Natural killer cell (primary cell): ENCODE data around the gene OXLD1. TPM values are rescaled to one million over a fixed set of nuclear protein-coding genes. Genes with fewer than 3 reads are reported as not detected.

ENCODE experiments used
- ATAC-seq, 3 donors: fragments of 150-1000 bp in 2 of 3; fragments of 200-7000 bp in 1 of 3; cut with Tn5 transposase; 1 replicate in 1 of 3; 2 replicates in 2 of 3; pipeline ENCODE4 v1.10.0; 2021; ENCODE audit warnings: mild to moderate bottlenecking in 2 of 3, moderate library complexity in 2 of 3
- DNase-seq, 2 donors: peaks; one replicate each; pipeline versions ENCODE4 v3.0.0 to v3.0.0-alpha.2; 2013 to 2021; ENCODE audit warnings: mixed read lengths in 1 of 2
- H3K27ac ChIP-seq: one replicate; pipeline ENCODE4 v1.5.1; 2013; ENCODE audit warnings: mild to moderate bottlenecking, low read length
- H3K27me3 ChIP-seq: one replicate; pipeline ENCODE4 v1.6.1; 2013; ENCODE audit warnings: low read length; ENCODE audit not compliant: control insufficient read depth, insufficient read depth
- H3K36me3 ChIP-seq: one replicate; pipeline ENCODE4 v1.6.1; 2013; ENCODE audit warnings: low read length; ENCODE audit not compliant: control insufficient read depth, insufficient read depth
- H3K4me1 ChIP-seq: one replicate; pipeline ENCODE4 v1.6.1; 2013; ENCODE audit warnings: low read length; ENCODE audit not compliant: control insufficient read depth, insufficient read depth
- H3K4me3 ChIP-seq: one replicate; pipeline ENCODE4 v1.5.1; 2013; ENCODE audit warnings: low read length
- H3K9me3 ChIP-seq: one replicate; pipeline ENCODE4 v1.6.1; 2013; ENCODE audit warnings: low read length; ENCODE audit not compliant: control insufficient read depth, insufficient read depth
- H3K27ac Mint-ChIP-seq, 2 donors: one replicate each; pipeline ENCODE4 v1.8.0; 2022; ENCODE audit warnings: mild to moderate bottlenecking in 2 of 2, mixed read lengths in 2 of 2, moderate library complexity in 1 of 2
- H3K27me3 Mint-ChIP-seq, 2 donors: one replicate each; pipeline ENCODE4 v1.8.0; 2022; ENCODE audit warnings: low read depth in 2 of 2, mixed read lengths in 2 of 2
- H3K36me3 Mint-ChIP-seq: one replicate; pipeline ENCODE4 v1.8.0; 2022; ENCODE audit warnings: mixed read lengths
- H3K4me1 Mint-ChIP-seq, 2 donors: one replicate each; pipeline ENCODE4 v1.8.0; 2022; ENCODE audit warnings: mixed read lengths in 2 of 2
- H3K4me3 Mint-ChIP-seq: one replicate; pipeline ENCODE4 v1.8.0; 2022; ENCODE audit warnings: mild to moderate bottlenecking, moderate library complexity, mixed read lengths
- H3K9me3 Mint-ChIP-seq, 2 donors: one replicate each; pipeline ENCODE4 v1.8.0; 2022; ENCODE audit warnings: mixed read lengths in 2 of 2
- CTCF ChIP-seq: fragments of 200-600 bp; IDR thresholded peaks from one replicate; pipeline ENCODE4 v1.8.0; 2022; ENCODE audit warnings: antibody characterized with exemption
- WGBS: methylation state at CpG from one replicate; pipeline ENCODE4 v1.1.7; 2013; ENCODE audit warnings: missing lambda C conversion rate; ENCODE audit not compliant: insufficient coverage; 5-methylcytosine and 5-hydroxymethylcytosine counted together
- intact Hi-C: fragments of 100-400 bp; cut with micrococcal nuclease; formaldehyde crosslinking; loops from one replicate; pipeline ENCODE4 v1.14.2; 2022
- total RNA-seq, 4 donors: library from RNA; stranded (reverse); fragments of 120-200 nt in 1 of 4; gene quantifications; one replicate each; pipeline versions ENCODE4 v1.2.3 to v1.2.4, GENCODE V29; 2013 to 2022

The OXLD1 gene
- total RNA-seq, 3 donors from 2014 or later (not counting 1 experiment from before 2014, with no cell fraction given): 29.9 to 35.0 (median 32.4) TPM

- Mint-ChIP-seq H3K27ac (no peak overlapping the region), H3K4me3 (no peak overlapping the region), H3K27me3 (no peaks in the 10 kb centered on the region), H3K9me3 (no peaks in the 10 kb centered on the region), H3K4me1 (no peaks in the 10 kb centered on the region), H3K36me3 (no peaks in the 10 kb centered on the region)
- H3K27ac ChIP-seq: no peak overlapping the region
- H3K27me3 ChIP-seq: no peaks in the 10 kb centered on the region
- H3K4me3 ChIP-seq: no peak overlapping the region
- DNase-seq: no peak
- no peaks in the 10 kb centered on the region for H3K9me3 ChIP-seq
- 89% methylated on average over 17 of the region's 17 CpGs for WGBS
- H3K36me3 ChIP-seq: no peaks in the 10 kb centered on the region
- intact Hi-C loops: no loop called here
- ATAC-seq: no peak
- TF ChIP-seq CTCF: no peak
- peaks cover 6% of the 10 kb centered on the region for H3K4me1 ChIP-seq
Measured at GRCh38 chr17:81641825-81642489, 24.4 kb downstream of the OXLD1 start.

GRCh38 chr17:81640011-81640410 lies 26.4 kb downstream of the OXLD1 start:
- H3K27me3 ChIP-seq: no peaks in the 10 kb centered on the region
- no peaks in the 10 kb centered on the region for H3K27me3 Mint-ChIP-seq

GRCh38 chr17:81638683-81639082 lies 27.7 kb downstream of the OXLD1 start:
- WGBS: 90% methylated on average over 3 of the region's 4 CpGs
- no peak overlapping the region for H3K27ac Mint-ChIP-seq

More at GRCh38 chr17:81640011-81640410, 26.4 kb downstream of the OXLD1 start:
- Mint-ChIP-seq H3K4me3 (no peak overlapping the region), H3K9me3 (no peaks in the 10 kb centered on the region), H3K36me3 (no peaks in the 10 kb centered on the region), H3K27ac (no peak overlapping the region), H3K4me1 (peaks cover 9 to 12% of the 10 kb centered on the region in 2 donors)
- no peak overlapping the region for H3K4me3 ChIP-seq
- no peaks in the 10 kb centered on the region for H3K36me3 ChIP-seq
- H3K27ac ChIP-seq: no peak overlapping the region
- 93% methylated on average over 9 of the region's 9 CpGs for WGBS
- ATAC-seq: no peak
- peaks cover 20% of the 10 kb centered on the region for H3K4me1 ChIP-seq
- intact Hi-C loops: no loop called here
- TF ChIP-seq CTCF: no peak
- DNase-seq: no peak
- no peaks in the 10 kb centered on the region for H3K9me3 ChIP-seq

More at GRCh38 chr17:81638683-81639082, 27.7 kb downstream of the OXLD1 start:
- Histone ChIP-seq H3K27me3 (no peaks in the 10 kb centered on the region), H3K36me3 (no peaks in the 10 kb centered on the region), H3K9me3 (no peaks in the 10 kb centered on the region), H3K27ac (no peak overlapping the region), H3K4me3 (no peak overlapping the region), H3K4me1 (peaks cover 20% of the 10 kb centered on the region)
- no peak for TF ChIP-seq CTCF
- H3K9me3 Mint-ChIP-seq: no peaks in the 10 kb centered on the region
- ATAC-seq (no peak), DNase-seq (no peak)
- H3K36me3 Mint-ChIP-seq: no peaks in the 10 kb centered on the region
- peaks cover 9 to 12% of the 10 kb centered on the region in 2 donors for H3K4me1 Mint-ChIP-seq
- no peaks in the 10 kb centered on the region for H3K27me3 Mint-ChIP-seq
- peak overlapping the region; percentile 35 for H3K4me3 Mint-ChIP-seq
- intact Hi-C loops: no loop called here
